ENCODE data around the gene MYO10.
"Not testable (repeated sequence)": the region's sequence is repeated elsewhere in the genome, so short reads cannot be mapped to it uniquely, and the experiment has no call there.

The MYO10 gene

DNA sequence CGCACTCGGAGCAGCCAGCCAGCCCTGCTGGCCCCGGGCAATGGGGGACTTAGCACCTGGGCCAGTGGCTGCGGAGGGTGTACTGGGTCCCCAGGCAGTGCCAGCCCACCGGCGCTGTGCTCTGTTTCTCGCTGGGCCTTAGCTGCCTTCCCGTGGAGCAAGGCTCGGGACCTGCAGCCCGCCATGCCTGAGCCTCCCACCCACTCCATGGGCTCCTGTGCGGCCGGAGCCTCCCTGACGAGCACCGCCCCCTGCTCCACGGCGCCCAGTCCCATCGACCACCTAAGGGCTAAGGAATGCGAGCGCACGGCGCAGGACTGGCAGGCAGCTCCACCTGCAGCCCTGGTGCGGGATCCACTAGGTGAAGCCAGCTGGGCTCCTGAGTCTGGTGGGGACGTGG, 218.1 kb downstream of the MYO10 start:
- DNase-seq (ENCODE audit: low read depth in 2 of 2, low spot score in 1 of 2) = not testable (repeated sequence)

DNA sequence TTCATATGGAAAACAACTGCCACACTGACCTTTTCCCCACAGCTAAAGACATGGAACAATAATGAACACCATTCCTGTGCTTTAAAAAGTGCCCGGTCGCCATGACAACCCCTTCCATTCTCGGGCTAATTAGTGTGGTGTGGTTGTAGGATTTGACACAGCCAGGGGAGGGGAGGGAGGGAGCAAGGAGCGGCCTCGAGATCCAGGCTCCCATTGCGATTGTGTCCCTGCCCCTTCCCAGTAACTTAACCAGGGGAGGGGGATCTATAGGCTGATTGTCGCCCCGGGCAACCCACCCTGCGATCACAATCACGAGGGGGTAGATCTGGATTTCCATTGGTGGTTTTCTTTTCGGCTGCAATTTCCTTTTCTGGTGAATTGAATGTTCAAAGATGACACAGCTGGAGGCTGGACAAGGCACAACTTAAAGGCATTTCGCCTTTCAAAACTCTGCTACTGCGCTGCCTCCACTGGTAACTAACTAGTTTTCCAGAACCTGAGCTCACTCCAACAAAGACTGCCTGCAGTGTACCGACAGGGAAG, 222.6 kb downstream of the MYO10 start:
- DNase-seq (ENCODE audit: low read depth in 2 of 2, low spot score in 1 of 2) = no peak

DNA sequence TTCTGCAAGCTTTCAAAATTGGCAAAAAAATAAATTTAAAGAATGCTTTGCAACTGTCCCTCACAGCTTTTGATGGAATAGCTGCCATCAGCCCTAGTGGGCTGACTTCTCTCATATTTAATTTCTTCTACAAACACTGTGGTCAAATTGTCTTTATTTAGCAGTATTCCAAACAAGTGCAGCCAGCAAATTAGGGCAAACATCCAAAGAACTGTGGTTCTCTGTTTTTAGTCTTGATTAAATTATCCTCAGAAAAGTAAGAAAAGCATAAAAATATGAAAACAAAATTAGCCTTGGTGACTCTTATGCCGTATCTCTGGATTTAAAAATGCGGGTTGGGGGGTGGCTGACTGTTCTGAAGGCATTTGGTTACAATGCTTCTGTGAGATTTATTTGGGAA, 223.5 kb downstream of the MYO10 start:
- DNase-seq (ENCODE audit: low read depth in 2 of 2, low spot score in 1 of 2) = no peak

DNA sequence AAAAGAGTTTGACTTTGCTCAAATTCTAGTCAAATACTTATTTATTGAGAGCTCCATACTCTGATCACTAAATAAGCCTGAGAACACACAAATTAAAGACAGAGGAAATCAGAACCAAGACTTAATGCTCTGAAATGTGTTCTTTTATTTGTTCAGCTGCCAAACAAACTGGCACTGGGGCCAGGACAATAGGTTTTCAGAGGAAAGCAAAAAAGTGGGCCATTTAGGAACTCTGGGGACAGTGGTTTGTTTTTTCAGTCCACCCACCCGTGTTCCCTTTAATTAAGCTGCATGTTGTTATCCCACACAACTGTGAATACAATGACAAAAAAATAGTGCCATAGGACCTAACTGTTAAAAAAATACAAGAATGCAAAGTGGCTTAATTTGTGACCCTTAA, 223.9 kb downstream of the MYO10 start:
- no peak for DNase-seq (ENCODE audit: low read depth in 2 of 2, low spot score in 1 of 2)

DNA sequence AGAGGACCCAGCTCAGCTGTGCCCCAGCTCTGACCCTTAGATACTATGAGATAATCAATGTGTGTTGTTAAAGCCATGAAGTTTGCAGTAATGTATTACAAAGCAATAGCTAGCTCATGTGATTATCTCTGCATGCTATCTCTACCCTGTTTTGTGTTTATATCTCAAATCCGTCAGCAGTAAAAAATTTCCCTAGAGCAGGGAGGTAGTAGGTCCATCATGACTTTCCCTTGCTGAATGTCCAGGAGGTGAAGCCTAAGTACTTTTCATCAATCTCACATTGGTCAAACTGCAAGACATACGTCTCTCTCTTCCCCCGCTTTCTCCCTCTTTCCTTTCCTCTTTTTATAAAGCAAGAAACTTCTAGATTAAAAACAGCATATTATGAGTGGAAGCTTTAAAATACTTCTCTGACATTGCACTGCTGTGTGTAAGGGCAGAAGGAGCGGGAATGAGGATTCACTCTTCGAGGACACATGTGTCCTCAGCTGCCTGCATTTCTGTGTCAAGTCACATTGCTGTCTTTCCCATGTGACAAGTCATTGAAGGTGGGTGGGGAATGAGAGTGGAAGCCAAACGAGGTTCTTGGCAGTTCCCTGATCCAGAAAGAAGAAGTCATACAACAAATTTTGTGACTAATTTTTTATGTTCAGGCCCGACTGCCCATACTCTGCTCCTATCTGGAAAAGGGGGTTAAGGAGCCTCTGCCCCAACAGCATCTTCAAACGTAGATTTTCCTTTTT, 226.2 kb downstream of the MYO10 start:
- DNase-seq (ENCODE audit: low read depth in 2 of 2, low spot score in 1 of 2) = no peak

DNA sequence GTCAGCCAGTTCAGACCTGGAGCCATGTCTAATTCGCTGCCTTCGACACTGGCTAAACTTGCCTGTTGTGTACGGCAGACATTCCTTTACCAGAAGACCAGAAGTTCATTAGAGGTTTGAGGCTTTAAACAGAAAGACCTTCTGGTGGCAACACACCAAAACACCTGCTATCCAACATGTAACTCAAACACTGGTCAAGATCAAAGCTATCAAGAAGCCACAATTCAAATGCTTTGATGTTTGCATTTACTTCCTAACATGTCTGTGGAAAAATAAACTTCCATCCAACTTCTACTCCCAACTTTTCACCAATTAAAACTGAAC, 228.3 kb downstream of the MYO10 start:
- DNase-seq (ENCODE audit: low read depth in 2 of 2, low spot score in 1 of 2) = no peak

DNA sequence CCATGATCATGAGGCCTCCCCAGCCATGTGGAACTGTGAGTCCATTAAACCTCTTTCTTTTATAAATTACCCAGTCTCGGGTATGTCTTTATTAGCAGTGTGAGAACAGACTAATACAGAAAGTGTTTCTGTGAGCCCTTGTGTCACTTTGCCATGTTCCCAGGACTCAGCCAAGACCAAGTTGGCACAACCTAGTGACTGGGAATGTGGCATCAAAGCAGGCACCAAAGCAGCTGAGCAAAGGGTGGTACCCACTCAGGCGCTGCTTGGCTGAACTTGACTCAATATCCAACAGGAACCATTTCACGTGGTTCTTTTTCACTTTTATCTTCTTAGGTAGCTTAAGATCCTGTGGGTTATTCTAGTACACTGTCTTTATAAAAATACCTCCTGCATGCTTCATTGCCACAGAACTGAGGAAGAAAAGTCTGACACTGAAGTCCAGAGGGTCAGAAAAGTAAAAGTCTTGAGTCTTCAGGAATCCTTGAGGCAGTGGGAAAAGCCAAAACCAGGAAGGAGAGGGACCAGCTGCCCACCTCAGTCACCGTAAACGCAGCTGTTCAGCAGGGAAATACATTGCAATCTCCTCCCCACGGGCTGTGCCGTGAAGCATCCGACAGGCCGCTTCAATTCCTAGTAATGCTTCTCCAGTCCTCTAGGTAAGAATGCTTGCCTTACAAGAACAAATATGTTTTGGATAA, 228.8 kb downstream of the MYO10 start:
- DNase-seq (ENCODE audit: low read depth in 2 of 2, low spot score in 1 of 2) = no peak

DNA sequence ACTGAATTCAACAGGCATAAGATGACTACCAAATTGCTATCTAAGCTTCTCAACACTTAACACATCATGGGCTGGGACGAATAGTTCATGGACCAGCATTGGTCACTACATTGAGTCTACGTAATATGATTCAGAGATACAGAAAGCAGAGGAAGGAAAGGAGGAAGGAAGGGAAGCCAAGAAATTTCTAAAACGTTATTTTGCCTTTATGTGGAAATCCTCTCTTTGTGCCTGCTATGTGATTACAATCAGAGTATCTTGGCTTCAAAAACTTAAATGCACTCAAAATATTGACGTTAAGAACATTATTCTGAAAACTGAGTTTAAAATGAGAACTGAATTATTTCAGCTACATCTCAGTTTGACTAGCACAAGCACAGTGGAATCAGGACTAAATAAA, 231.1 kb downstream of the MYO10 start:
- DNase-seq (ENCODE audit: low read depth in 2 of 2, low spot score in 1 of 2) = no peak

DNA sequence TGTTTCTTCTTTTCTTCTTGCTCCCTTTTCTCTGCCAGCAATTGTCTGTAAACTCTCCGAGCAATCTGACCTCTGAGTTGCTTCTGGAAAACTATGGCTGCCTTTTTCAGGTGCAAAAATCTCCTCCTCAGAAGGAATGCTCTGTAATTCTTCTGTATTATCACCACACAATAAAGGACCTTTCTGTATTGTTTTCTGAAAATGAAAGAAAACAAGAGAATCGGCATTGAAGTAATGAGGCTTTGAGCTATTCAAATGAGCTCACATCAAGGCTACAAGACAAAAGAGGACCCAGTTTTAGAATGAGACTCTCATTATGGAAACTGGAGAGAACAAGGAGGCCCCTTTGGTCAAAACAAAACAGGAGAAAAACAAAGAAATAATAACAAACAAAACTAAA, 233.1 kb downstream of the MYO10 start:
- DNase-seq (ENCODE audit: low read depth in 2 of 2, low spot score in 1 of 2) = no peak

DNA sequence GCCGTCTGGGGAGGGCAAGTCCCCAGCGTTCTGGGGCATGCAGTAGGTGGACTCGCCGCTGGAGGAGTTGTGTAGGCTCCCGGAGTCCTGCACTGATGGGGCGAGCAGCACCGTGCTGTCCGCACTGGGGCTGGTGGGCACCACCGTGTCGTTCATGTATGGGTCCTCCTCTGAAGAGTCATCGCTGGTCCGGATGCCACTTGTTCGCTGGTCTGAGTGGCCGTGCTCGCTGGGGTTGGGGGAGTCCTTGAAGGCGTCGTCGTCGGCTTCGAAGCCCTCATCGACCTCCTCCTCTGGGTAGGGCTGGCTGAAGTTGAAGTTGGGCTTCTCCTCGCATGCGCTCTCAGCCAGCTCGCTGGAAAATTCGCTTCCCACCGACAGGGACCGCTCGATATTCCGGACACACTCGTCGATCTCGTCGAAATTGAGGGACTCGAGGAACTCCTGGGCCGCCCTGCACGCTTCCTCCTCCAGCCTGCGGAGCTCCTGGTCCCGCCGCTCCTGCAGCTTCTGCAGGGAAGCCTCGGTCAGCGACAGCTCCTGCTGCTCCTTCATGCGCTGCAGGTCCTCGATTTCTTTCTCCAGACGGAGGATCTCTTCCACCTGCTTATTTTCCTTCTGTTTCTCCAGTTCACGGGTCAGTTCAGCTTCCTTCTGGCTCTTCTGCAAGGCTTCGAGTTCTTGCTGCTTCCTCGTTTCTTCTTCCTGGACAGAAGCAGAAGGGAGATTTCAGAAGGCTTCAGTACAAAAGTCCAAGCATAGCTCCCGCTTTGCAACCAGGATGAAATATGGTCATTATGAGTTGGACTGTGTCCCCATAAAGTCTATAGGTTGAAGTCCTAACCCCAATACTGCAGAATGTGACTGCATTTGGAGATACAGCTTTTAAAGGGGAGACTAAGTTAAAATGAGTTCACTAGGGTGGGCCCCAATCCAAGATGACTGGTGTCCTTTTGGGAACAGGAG, 234.7 kb downstream of the MYO10 start:
- no peak for DNase-seq (ENCODE audit: low read depth in 2 of 2, low spot score in 1 of 2)

DNA sequence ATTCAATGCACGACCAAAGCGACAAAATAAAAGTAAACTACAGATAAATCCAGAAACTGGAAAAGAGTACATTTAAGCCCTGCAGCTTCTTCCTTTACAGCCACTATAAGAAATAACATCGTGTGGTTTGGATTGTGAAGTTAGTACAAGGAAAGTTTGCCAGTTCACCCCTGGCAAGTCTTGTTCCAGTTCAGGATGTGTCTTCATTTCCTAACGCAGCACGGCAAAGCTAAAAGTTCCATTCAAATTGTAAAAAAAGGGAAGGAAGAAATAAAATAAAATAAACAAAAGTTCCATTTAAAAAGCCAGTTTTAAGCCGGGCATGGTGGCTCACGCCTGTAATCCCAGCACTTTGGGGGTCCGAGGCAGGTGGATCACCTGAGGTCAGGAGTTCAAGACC, 236.0 kb downstream of the MYO10 start:
- DNase-seq (ENCODE audit: low read depth in 2 of 2, low spot score in 1 of 2) = no peak

DNA sequence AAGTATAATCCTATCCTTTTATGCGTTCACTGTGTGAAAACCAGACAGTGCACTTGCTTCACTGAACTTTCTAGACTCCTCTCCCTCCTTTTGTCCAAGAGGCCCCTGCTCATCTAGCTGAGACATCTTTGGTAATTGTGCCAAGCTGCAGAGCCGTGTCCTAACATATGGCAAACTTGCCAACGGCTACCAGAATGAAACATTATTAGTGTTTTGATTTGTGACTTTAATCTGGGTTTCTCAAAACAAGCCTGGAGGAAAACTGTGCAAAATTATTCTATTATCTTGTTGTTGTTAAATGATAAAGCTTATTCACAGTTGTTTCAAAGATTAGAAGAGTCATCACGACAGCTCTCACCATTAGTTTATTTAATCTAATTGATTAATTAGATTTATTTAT, 240.3 kb downstream of the MYO10 start:
- DNase-seq (ENCODE audit: low read depth in 2 of 2, low spot score in 1 of 2) = no peak

DNA sequence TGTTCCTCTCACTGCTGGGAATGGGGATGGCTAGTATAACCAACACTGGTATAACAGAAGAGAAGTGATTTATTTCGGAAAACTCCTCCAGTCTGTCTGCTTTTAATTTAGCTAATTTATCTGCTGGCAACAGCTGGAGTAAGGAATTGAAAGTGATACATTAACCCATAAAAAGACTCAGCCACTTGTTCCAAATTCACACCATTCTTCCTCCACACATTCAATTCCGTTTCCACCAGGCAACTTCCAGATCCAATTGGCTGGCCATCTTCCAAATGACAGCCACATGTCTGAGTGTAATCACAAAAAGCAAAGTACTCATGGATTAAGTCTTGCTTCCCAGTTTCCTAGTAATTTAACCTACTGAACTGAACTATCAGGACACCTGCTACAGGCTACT, 242.2 kb downstream of the MYO10 start:
- DNase-seq (ENCODE audit: low read depth in 2 of 2, low spot score in 1 of 2) = no peak

DNA sequence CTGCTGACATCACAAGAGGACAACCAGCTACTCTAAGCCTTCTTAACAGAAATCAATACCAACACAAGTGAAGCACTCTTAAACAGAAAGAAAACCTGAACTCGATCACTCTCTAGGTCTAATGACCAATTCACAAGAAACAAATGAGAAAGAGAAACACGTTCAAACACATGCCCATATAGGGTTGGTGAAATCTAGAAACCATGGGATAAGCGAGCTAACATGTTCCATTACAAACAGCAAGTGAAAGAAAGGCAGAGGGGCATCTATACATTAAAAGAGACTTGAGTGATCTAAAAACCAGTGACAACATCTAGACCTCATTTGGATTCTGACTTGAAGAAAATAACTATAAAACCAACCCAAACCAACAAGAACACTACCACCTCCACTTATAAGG, 244.4 kb downstream of the MYO10 start:
- DNase-seq (ENCODE audit: low read depth in 2 of 2, low spot score in 1 of 2) = no peak

DNA sequence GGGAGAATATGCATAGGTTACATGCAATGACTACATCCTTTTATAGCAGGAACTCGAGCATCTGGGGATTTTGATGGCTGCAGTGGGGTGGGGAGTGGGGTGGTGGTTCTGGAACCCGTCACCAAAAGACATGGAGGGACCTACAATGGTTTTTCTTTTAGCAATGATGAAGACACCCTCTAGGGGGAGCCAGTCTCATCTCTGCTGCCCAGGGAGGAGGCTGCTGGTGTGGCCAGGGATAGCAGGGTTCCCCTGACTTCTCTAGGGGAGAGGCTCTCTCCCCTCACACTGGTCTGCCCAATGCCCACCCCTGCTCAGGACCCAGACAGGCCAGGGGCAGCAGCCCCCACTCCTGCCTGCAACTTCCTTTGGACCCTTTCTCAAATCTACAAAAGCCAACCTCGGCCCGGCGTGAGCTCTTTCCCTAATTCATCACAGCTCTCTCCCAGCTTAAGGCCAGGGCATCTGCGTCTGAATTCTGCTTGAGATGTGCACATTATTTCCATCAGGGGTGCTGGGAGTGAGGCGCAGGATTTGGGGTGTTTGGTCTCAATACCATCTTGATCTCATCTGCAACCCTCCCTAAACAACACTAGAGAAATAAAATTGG, 245.7 kb downstream of the MYO10 start:
- no peak for DNase-seq (ENCODE audit: low read depth in 2 of 2, low spot score in 1 of 2)

DNA sequence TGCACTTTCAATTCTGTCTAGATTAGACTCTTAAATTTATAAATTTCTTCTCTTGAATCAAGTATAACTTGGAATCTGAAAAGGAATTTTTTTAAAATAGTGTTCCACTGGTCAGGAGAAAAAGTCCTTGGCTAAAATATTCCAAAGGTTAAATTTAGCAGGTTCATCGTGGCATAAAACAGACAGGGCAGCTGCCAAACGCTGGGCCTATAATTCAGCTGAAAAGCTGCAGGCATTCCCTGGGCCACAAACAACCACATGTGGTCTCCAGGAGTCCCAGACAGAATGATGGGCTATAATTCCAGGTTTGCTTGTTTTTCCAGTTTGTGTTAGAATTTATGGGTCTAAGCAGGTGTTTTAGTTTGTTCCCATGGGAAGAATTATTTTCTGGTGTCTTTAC, 248.2 kb downstream of the MYO10 start:
- DNase-seq (ENCODE audit: low read depth in 2 of 2, low spot score in 1 of 2) = no peak

DNA sequence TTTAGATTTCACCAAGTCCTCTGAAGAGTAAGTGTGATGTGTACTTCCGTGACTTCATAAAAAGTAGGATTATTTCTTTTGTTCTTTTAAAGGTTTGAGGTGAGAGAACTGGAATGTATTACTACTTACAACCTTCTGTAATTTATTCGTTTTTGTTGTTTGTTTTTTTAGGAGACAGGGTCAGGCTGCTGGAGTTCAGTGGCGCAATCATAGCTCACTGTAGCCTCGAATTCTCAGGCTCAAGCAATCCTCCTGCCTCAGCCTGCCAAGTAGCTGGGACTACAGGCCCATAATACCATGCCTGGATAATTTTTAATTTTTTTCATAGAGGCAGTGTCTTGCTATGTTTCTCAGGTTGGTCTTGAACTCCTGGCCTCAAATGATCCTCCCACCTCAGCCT, 251.0 kb downstream of the MYO10 start:
- DNase-seq (ENCODE audit: low read depth in 2 of 2, low spot score in 1 of 2) = no peak

DNA sequence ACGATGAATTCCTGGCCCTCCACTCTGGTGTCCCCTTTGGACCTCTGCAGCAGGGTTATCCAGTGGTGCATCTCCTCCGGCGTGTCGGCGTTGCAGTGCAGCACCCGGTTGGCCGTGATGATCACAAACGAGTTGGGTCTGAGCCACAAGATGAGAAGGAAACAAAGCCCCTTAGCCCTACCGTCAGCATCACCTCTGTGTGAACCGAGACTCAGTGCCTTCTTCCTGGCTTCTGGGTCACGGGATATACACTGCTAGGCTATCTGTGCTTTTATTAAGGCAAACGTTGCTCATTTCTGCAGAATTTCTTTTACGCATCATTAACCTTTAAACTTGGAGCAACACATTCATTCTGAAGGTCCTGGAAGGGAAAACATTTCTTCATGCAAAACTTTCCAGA, 254.2 kb downstream of the MYO10 start:
- no peak for DNase-seq (ENCODE audit: low read depth in 2 of 2, low spot score in 1 of 2)

DNA sequence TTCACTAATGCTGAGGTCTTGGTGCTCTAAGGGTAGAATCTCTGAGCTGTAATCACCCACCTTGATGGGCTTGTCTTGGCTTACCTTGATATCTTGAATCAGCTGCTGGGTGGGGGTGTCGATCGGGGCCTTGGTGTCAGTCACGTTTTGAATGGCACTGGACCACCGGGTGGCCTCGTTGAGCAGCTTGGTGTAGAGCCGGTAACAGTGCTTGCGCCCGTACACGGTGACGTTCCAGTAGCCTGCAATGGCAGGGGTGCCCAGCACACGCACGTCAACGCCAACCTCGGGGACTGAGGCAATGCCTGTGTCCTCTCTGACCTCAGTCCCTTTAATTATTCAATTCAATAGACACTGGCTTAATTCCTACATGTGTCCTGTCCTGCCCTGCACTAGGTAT, 256.2 kb downstream of the MYO10 start:
- no peak for DNase-seq (ENCODE audit: low read depth in 2 of 2, low spot score in 1 of 2)

DNA sequence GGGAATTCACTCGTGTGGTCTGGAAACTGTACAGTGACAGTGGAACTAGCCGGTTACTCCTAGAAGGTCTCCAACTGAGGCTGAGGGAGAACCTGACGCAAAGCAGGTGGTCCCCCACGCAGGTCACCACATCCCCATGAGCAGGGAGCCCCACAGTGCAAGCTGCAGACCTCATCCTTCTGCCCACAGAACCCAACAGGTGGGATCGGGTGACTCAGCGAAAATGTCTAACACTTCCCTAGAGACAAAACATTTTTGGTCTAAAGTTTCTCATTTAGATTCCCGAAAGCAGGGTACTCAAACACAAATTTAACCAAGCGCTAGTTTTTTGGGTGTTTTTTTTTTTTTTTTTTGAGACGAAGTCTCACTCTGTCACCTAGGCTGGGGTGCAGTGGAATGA, 256.9 kb downstream of the MYO10 start:
- no peak for DNase-seq (ENCODE audit: low read depth in 2 of 2, low spot score in 1 of 2)

DNA sequence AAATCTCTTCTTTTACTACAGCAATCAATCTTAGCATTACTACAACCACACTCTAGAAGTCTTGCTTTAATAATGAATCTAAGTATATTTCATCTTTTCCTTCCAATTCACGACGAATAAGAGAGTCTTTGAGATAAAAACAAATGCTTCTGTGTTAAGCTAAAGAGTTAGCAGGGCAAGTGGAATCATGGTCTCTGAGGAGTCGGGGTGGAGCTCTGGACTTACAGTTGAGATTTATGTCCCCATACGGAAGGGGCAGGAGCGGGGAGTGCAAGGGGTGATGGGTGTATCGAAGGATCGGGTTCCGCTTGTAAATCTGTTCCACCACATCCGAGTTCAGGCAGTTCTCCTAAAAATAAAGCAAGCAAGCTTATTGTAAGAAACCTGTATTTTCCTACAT, 260.3 kb downstream of the MYO10 start:
- DNase-seq (ENCODE audit: low read depth in 2 of 2, low spot score in 1 of 2) = no peak

All from stimulated activated CD8-positive, alpha-beta memory T cell treated with anti-CD3 and anti-CD28 coated beads, Interleukin-4, amount 100 ng/mL, for 4 hours (primary cell).